ENCODE results near the gene RNF115.
"Not testable (repeated sequence)": the region's sequence is repeated elsewhere in the genome, so short reads cannot be mapped to it uniquely, and the experiment has no call there.

Gene RNF115

GRCh38 chr1:145777357-145778145, 46.3 kb downstream of the RNF115 start:
- DNase-seq (ENCODE audit: low read depth), result no peak

- DNase-seq (ENCODE audit: low read depth), result no peak
These were observed 50.5 kb downstream of the RNF115 start for GRCh38 chr1:145773423-145773822.

GRCh38 chr1:145771056-145771455, 52.8 kb downstream of the RNF115 start:
- no peak for DNase-seq (ENCODE audit: low read depth)

- DNase-seq (ENCODE audit: low read depth), result not testable (repeated sequence)
These were observed 55.9 kb downstream of the RNF115 start for GRCh38 chr1:145768004-145768403.

- not testable (repeated sequence) for DNase-seq (ENCODE audit: low read depth)
These were observed 57.0 kb downstream of the RNF115 start for GRCh38 chr1:145766926-145767325.

- not testable (repeated sequence) for DNase-seq (ENCODE audit: low read depth)
These were observed 58.1 kb downstream of the RNF115 start for GRCh38 chr1:145765585-145766360.

GRCh38 chr1:145765127-145765526, 58.8 kb downstream of the RNF115 start:
- DNase-seq (ENCODE audit: low read depth), result not testable (repeated sequence)

- DNase-seq (ENCODE audit: low read depth), result not testable (repeated sequence)
These were observed 59.5 kb downstream of the RNF115 start for GRCh38 chr1:145764231-145764940.

- DNase-seq (ENCODE audit: low read depth), result not testable (repeated sequence)
These were observed 61.9 kb downstream of the RNF115 start for GRCh38 chr1:145762001-145762400.

GRCh38 chr1:145761498-145761897, 62.4 kb downstream of the RNF115 start:
- not testable (repeated sequence) for DNase-seq (ENCODE audit: low read depth)

GRCh38 chr1:145760395-145760949, 63.4 kb downstream of the RNF115 start:
- not testable (repeated sequence) for DNase-seq (ENCODE audit: low read depth)

GRCh38 chr1:145759721-145760120, 64.2 kb downstream of the RNF115 start:
- DNase-seq (ENCODE audit: low read depth), result no peak

- DNase-seq (ENCODE audit: low read depth), result no peak
These were observed 65.3 kb downstream of the RNF115 start for GRCh38 chr1:145758575-145758974.

- no peak for DNase-seq (ENCODE audit: low read depth)
These were observed 65.8 kb downstream of the RNF115 start for GRCh38 chr1:145758116-145758515.

- no peak for DNase-seq (ENCODE audit: low read depth)
These were observed 66.5 kb downstream of the RNF115 start for GRCh38 chr1:145757420-145757819.

- no peak for DNase-seq (ENCODE audit: low read depth)
These were observed 72.3 kb downstream of the RNF115 start for GRCh38 chr1:145751491-145752037.

GRCh38 chr1:145750426-145750825, 73.5 kb downstream of the RNF115 start:
- no peak for DNase-seq (ENCODE audit: low read depth)

- DNase-seq (ENCODE audit: low read depth), result no peak
These were observed 76.3 kb downstream of the RNF115 start for GRCh38 chr1:145747398-145748247.

GRCh38 chr1:145740269-145740668, 83.6 kb downstream of the RNF115 start:
- no peak for DNase-seq (ENCODE audit: low read depth)

- no peak for DNase-seq (ENCODE audit: low read depth)
These were observed 87.7 kb downstream of the RNF115 start for GRCh38 chr1:145736191-145736590.

GRCh38 chr1:145730900-145731299, 93.0 kb downstream of the RNF115 start:
- no peak for DNase-seq (ENCODE audit: low read depth)
